ENCODE measurements around the gene PKP1. TPM values are rescaled to one million over a fixed set of nuclear protein-coding genes. Genes with fewer than 3 reads are reported as not detected.

PKP1 gene
- total and polyA plus RNA-seq, 2 of the 4 experiments (the other 2 are of a cell fraction): 0.18 to 0.36 TPM

DNA sequence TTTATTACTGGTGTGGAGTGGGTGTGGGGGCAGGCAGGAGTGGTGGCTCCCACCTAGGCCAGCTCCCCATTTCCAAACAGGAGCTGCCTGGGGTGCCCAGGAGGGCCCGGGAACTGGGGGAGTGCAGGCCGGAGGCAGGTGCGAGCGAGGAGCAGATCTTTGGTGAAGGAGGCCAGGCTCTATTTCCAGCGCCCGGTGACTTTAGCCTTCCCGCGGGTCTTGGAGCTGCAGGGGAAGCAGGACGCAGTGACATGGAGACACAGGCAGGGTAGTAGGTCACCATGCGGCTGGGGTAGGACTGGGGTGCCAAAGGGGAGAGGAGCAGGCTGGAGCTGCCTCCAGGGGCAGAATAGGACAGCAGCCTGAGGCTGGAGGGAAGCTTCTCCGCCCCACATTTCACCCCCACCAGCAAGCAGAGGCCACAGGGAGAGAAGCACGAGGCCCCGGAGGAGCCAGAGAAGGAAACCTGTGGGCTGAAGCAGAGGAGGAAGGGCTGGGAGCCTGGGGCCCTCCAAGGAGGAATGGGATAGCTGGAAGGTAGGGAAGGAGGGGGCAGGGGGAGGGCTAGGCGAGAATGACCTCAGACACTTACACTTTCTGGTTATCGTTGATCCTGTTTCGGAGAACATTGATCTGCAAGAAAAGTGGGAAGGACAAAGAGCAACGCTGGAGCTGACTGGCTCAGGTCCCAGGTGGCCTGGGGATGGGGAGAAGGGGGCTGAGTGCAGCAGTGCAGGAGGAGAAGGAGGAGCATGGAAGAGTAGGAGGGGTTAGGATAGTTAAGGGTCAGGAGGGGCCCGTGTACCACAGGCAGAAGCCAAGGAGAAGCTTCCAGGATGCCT, 75.9 kb downstream of the PKP1 start:
- Histone ChIP-seq H3K27ac (ENCODE audit: insufficient read depth, low read length) (no peak overlapping the region), H3K9me3 (ENCODE audit: control insufficient read depth, insufficient read depth, low read length) (no peaks in the 10 kb centered on the region), H3K23ac (ENCODE audit: low read depth, low read length) (no peak overlapping the region), H2AK9ac (replicated peaks; ENCODE audit: low read depth, low read length, poor library complexity) (no peak overlapping the region), H2AFZ (replicated peaks; ENCODE audit: low read length, poor library complexity) (no peak overlapping the region), H4K91ac (ENCODE audit: insufficient read depth, low read depth, low read length) (no peak overlapping the region), H3K79me1 (ENCODE audit: low read depth in 1 of 2, low read length in 2 of 2) (no peaks in the 10 kb centered on the region), H3K27me3 (ENCODE audit: control insufficient read depth, insufficient read depth, low read length) (peaks cover 71% of the 10 kb centered on the region), H2BK15ac (ENCODE audit: low read depth, low read length) (no peak overlapping the region), H2BK5ac (ENCODE audit: low read depth, low read length, poor library complexity, severe bottlenecking) (no peak overlapping the region), H2BK120ac (ENCODE audit: low read depth, low read length) (no peak overlapping the region), H2BK20ac (ENCODE audit: low read depth, low read length) (no peak overlapping the region), H3K9ac (ENCODE audit: low read depth, low read length) (no peak overlapping the region), H3K4me3 (ENCODE audit: insufficient read depth, low read depth, low read length) (no peak overlapping the region), H3K14ac (replicated peaks; ENCODE audit: low read depth, low read length) (no peak overlapping the region), H4K8ac (ENCODE audit: low read depth in 2 of 2, low read length in 2 of 2) (no peak overlapping the region), H4K20me1 (ENCODE audit: insufficient read depth, low read length) (no peaks in the 10 kb centered on the region; the same call in 1 of the 2 replicates), H3K56ac (ENCODE audit: extremely low read depth, insufficient read depth, low read length) (no peak overlapping the region), H3K4ac (ENCODE audit: low read depth, low read length) (no peak overlapping the region), H3K18ac (ENCODE audit: low read depth, low read length) (no peak overlapping the region), H4K5ac (ENCODE audit: low read depth, low read length) (no peak overlapping the region), H3K36me3 (ENCODE audit: control insufficient read depth, insufficient read depth, low read length) (no peaks in the 10 kb centered on the region), H2AK5ac (ENCODE audit: low read depth, low read length) (no peak overlapping the region), H3K4me2 (ENCODE audit: low read depth, low read length) (no peak overlapping the region), H3K9me1 (ENCODE audit: insufficient read depth, low read length) (no peaks in the 10 kb centered on the region), H3K4me1 (ENCODE audit: control insufficient read depth, insufficient read depth, low read length) (no peaks in the 10 kb centered on the region)
- BruUV-seq (replicated peaks): no TSS peak
- intact Hi-C loops (cut with micrococcal nuclease): no loop called here
- dilution Hi-C loops (cut with HindIII; ENCODE audit: low sequenced_read_pairs, unreplicated experiment): no loop called here
- ChIA-PET CTCF (interaction anchor here (1.1 kb wide), 1 partner anchor 105 kb away, joined by 3 read pairs; no protein-coding TSS in a partner anchor), POLR2A (ENCODE audit: unreplicated experiment) (no interaction called here)
- in situ Hi-C loops (cut with MboI; ENCODE audit: low sequenced_read_pairs): no loop called here
- TF ChIP-seq BHLHE40 (IDR thresholded peaks at IDR 0.05; ENCODE audit: low read depth, low read length) (no peak), FOS (IDR thresholded peaks at IDR 0.05; ENCODE audit: low read depth, low read length) (no peak), CTCF (conservative IDR thresholded peaks at IDR 0.05; ENCODE audit: low read depth, low read length) (no peak), MAFK (IDR thresholded peaks at IDR 0.05; ENCODE audit: low read depth, low read length) (no peak), USF2 (IDR thresholded peaks at IDR 0.05; ENCODE audit: low read depth, low read length) (no peak)
- ATAC-seq (ENCODE audit: low read depth) (no peak), DNase-seq (no peak)
- 76% methylated on average over 8 of the region's 18 CpGs; no CpG with 5 or more reads in 1 of the 2 experiments for WGBS, 2 experiments (ENCODE audit: extremely low coverage in 2 of 2, insufficient read length in 1 of 2)

Measured in IMR-90 (cell line).